ENCODE measurements around the gene KIF3C.
A peak's percentile ranks its signal among the peaks of the same experiment; 100 is the strongest.

Gene KIF3C

GRCh38 chr2:25955869-25956535 lies 26.3 kb downstream of the KIF3C start:
- no peak for DNase-seq
- Histone ChIP-seq H3K4me1 (no peaks in the 10 kb centered on the region), H3K27me3 (no peaks in the 10 kb centered on the region), H3K9me3 (no peaks in the 10 kb centered on the region), H3K4me3 (no peak overlapping the region), H3K27ac (no peak overlapping the region), H3K36me3 (peaks cover 0 to 40% (median 4%) of the 10 kb centered on the region in 3 donors)
- no peak for TF ChIP-seq CTCF (IDR thresholded peaks at IDR 0.05)
- intact Hi-C loops (cut with DNase I; ENCODE audit: low total_unique reads) = no loop called here

GRCh38 chr2:25955036-25955435 lies 27.3 kb downstream of the KIF3C start:
- no peak overlapping the region for H3K4me3 ChIP-seq
- no peak overlapping the region for H3K27ac ChIP-seq
- no peaks in the 10 kb centered on the region for H3K9me3 ChIP-seq
- DNase-seq = no peak
- peaks cover 0 to 36% (median 4%) of the 10 kb centered on the region in 3 donors for H3K36me3 ChIP-seq
- no peaks in the 10 kb centered on the region for H3K27me3 ChIP-seq
- H3K4me1 ChIP-seq = no peaks in the 10 kb centered on the region
- no peak for TF ChIP-seq CTCF (IDR thresholded peaks at IDR 0.05)
- intact Hi-C loops (cut with DNase I; ENCODE audit: low total_unique reads) = no loop called here

GRCh38 chr2:25954199-25954752 lies 28.0 kb downstream of the KIF3C start:
- intact Hi-C loops (cut with DNase I; ENCODE audit: low total_unique reads) = loop anchor here (5.0 kb wide), 1 partner anchor 193 kb away; no protein-coding TSS in a partner anchor
- Histone ChIP-seq H3K36me3 (peaks cover 0 to 36% (median 4%) of the 10 kb centered on the region in 3 donors), H3K27ac (no peak overlapping the region), H3K4me1 (no peaks in the 10 kb centered on the region), H3K9me3 (no peaks in the 10 kb centered on the region), H3K27me3 (no peaks in the 10 kb centered on the region), H3K4me3 (no peak overlapping the region)
- no peak for TF ChIP-seq CTCF (IDR thresholded peaks at IDR 0.05)
- DNase-seq = no peak

- H3K9me3 ChIP-seq = no peaks in the 10 kb centered on the region
- H3K4me1 ChIP-seq = no peaks in the 10 kb centered on the region
- intact Hi-C loops (cut with DNase I; ENCODE audit: low total_unique reads) = loop anchor here (5.0 kb wide), 1 partner anchor 196 kb away; no protein-coding TSS in a partner anchor
- no peaks in the 10 kb centered on the region for H3K27me3 ChIP-seq
- peaks cover 0 to 39% (median 2%) of the 10 kb centered on the region in 3 donors for H3K36me3 ChIP-seq
- peak; percentile 42 to 79 for DNase-seq
- no peak overlapping the region for H3K4me3 ChIP-seq
- peak; percentile 92 for TF ChIP-seq CTCF (IDR thresholded peaks at IDR 0.05)
- H3K27ac ChIP-seq = no peak overlapping the region
These were observed 31.2 kb downstream of the KIF3C start for GRCh38 chr2:25951071-25951547.

- no peak for DNase-seq
- intact Hi-C loops (cut with DNase I; ENCODE audit: low total_unique reads) = no loop called here
- no peaks in the 10 kb centered on the region for H3K9me3 ChIP-seq
These were observed 33.9 kb downstream of the KIF3C start for GRCh38 chr2:25948437-25948836.

More at GRCh38 chr2:25948437-25948836, 33.9 kb downstream of the KIF3C start:
- Histone ChIP-seq H3K36me3 (peaks cover 0 to 26% (median 0%) of the 10 kb centered on the region in 3 donors), H3K27ac (no peak overlapping the region), H3K4me3 (no peak overlapping the region), H3K4me1 (no peaks in the 10 kb centered on the region), H3K27me3 (no peaks in the 10 kb centered on the region)
- TF ChIP-seq CTCF (IDR thresholded peaks at IDR 0.05) = no peak
